Endothelial cell of umbilical vein (primary cell): Measurements from ENCODE around the gene SVOP. TPM values are rescaled to one million over a fixed set of nuclear protein-coding genes. Genes with fewer than 3 reads are reported as not detected.

Source experiments
- BruUV-seq: library from RNA; stranded (reverse); fragments of 400-500 nt; replicated peaks from 2 replicates; lab custom pipeline; 2021; lab: Mats Ljungman, UMichigan
- CTCF ChIA-PET: fragments of 300-600, 350-600 bp; sonication (Branson Sonifier 250); formaldehyde crosslinking; loops from one replicate; lab custom pipeline; 2021; ENCODE audit warnings: antibody characterized with exemption, inconsistent platforms; lab: Charles Lee
- POLR2A ChIA-PET: fragments of 300-600, 350-600 bp; sonication (Branson Sonifier 250); formaldehyde crosslinking; loops from one replicate; lab custom pipeline; 2021; ENCODE audit warnings: antibody characterized with exemption, inconsistent platforms; lab: Charles Lee
- DNase-seq: peaks from one replicate; pipeline ENCODE4 v3.0.0-alpha.2; 2011; ENCODE audit warnings: low read depth, low spot score
- FAIRE-seq: peaks from 2 replicates; lab custom pipeline; 2011; peaks lifted over from hg19 to GRCh38; lab: Jason Lieb, UNC
- H2AFZ ChIP-seq: 2 replicates; pipeline ENCODE4 v1.6.0; 2012; ENCODE audit warnings: low read depth, low read length, control low read depth, inconsistent platforms
- H3K27ac ChIP-seq: 2 replicates; pipeline ENCODE4 v1.5.1; 2011; ENCODE audit warnings: low read depth, mild to moderate bottlenecking, control low read depth, low read length, moderate library complexity; ENCODE audit not compliant: insufficient read depth
- H3K27me3 ChIP-seq, 2 experiments: 2 replicates each; pipeline versions ENCODE4 v1.6.0 to v1.6.1; 2011; ENCODE audit warnings: low read length in 2 of 2, mixed read lengths in 1 of 2; ENCODE audit not compliant: control insufficient read depth in 2 of 2, insufficient read depth in 2 of 2
- H3K36me3 ChIP-seq, 2 experiments: 2 replicates in 1 of 2; 3 replicates in 1 of 2; pipeline ENCODE4 v1.5.1; 2011; ENCODE audit warnings: low read length in 2 of 2, mild to moderate bottlenecking in 1 of 2, moderate library complexity in 1 of 2; ENCODE audit not compliant: control insufficient read depth in 2 of 2, insufficient read depth in 2 of 2; ENCODE audit errors: extremely low read depth in 1 of 2
- H3K4me1 ChIP-seq: 3 replicates; pipeline ENCODE4 v1.5.1; 2011; ENCODE audit warnings: mild to moderate bottlenecking, low read length; ENCODE audit not compliant: control insufficient read depth, insufficient read depth; ENCODE audit errors: extremely low read depth
- H3K4me2 ChIP-seq: 2 replicates; pipeline ENCODE4 v1.6.1; 2011; ENCODE audit warnings: low read length, control low read depth, mixed read lengths; ENCODE audit not compliant: insufficient read depth
- H3K4me3 ChIP-seq, 3 experiments: fragments of 200-600 bp in 1 of 3; sonication (generic), shearing (Covaris generic) in 1 of 3; replicated peaks in 1 of 3; 2 replicates each; pipeline ENCODE4 v1.5.1; 2011 to 2016; ENCODE audit warnings: control low read depth in 3 of 3, low read length in 3 of 3, mild to moderate bottlenecking in 2 of 3, inconsistent platforms in 1 of 3, low read depth in 1 of 3, moderate library complexity in 1 of 3; ENCODE audit not compliant: insufficient read depth in 1 of 3
- H3K79me2 ChIP-seq: 2 replicates; pipeline ENCODE4 v1.6.0; 2012; ENCODE audit warnings: low read length, inconsistent platforms; ENCODE audit not compliant: control insufficient read depth, insufficient read depth
- H3K9ac ChIP-seq: replicated peaks from 2 replicates; pipeline ENCODE3; 2011; ENCODE audit warnings: low read length, control low read depth; ENCODE audit not compliant: insufficient read depth; ENCODE audit errors: extremely low read depth
- H3K9me1 ChIP-seq: replicated peaks from 3 replicates; pipeline ENCODE4 v1.6.0; 2011; ENCODE audit warnings: mild to moderate bottlenecking, low read length; ENCODE audit not compliant: control insufficient read depth, insufficient read depth; ENCODE audit errors: extremely low read depth
- H3K9me3 ChIP-seq: replicated peaks from 2 replicates; pipeline ENCODE4 v1.5.1; 2012; ENCODE audit warnings: low read length, inconsistent platforms; ENCODE audit not compliant: control insufficient read depth, insufficient read depth
- H4K20me1 ChIP-seq: replicated peaks from 2 replicates; pipeline ENCODE3; 2011; ENCODE audit warnings: mild to moderate bottlenecking, low read length; ENCODE audit not compliant: control insufficient read depth, insufficient read depth; ENCODE audit errors: extremely low read depth
- CTCF ChIP-seq, 2 donors: IDR thresholded peaks; 1 replicate in 1 of 2; 2 replicates in 1 of 2; pipeline ENCODE4 v1.5.1; 2011; ENCODE audit warnings: low read length in 2 of 2, mild to moderate bottlenecking in 2 of 2, moderate library complexity in 2 of 2, control low read depth in 1 of 2, inconsistent platforms in 1 of 2, low read depth in 1 of 2; ENCODE audit not compliant: insufficient read depth in 1 of 2; ENCODE audit errors: extremely low read depth in 1 of 2
- EZH2 ChIP-seq: IDR thresholded peaks from 2 replicates; pipeline ENCODE4 v1.6.1; 2012; ENCODE audit warnings: borderline replicate concordance, low read depth, mild to moderate bottlenecking, moderate library complexity, low read length, inconsistent platforms; ENCODE audit not compliant: severe bottlenecking
- FOS ChIP-seq: IDR thresholded peaks from 2 replicates; pipeline ENCODE4 v1.6.1; 2011; ENCODE audit warnings: mild to moderate bottlenecking, low read length, moderate library complexity, borderline replicate concordance; ENCODE audit not compliant: insufficient read depth
- GATA2 ChIP-seq: IDR thresholded peaks from 2 replicates; pipeline ENCODE4 v1.7.0; 2011; ENCODE audit warnings: low read depth, mild to moderate bottlenecking, moderate library complexity, mixed read lengths, low read length; ENCODE audit not compliant: insufficient read length, insufficient read depth
- JUN ChIP-seq: IDR thresholded peaks from 2 replicates; pipeline ENCODE4 v1.6.1; 2011; ENCODE audit warnings: borderline replicate concordance, low read depth; ENCODE audit not compliant: insufficient read length, insufficient read depth
- MAX ChIP-seq: IDR thresholded peaks from 2 replicates; pipeline ENCODE4 v1.6.1; 2011; ENCODE audit not compliant: insufficient read depth, insufficient read length
- MYC ChIP-seq: IDR thresholded peaks from one replicate; pipeline ENCODE4 v1.6.1; 2011; ENCODE audit warnings: mild to moderate bottlenecking, low read depth, low read length
- POLR2A ChIP-seq: IDR thresholded peaks from 2 replicates; pipeline ENCODE4 v1.6.1; 2012; ENCODE audit warnings: low read depth, mild to moderate bottlenecking, control low read depth, low read length
- POLR2AphosphoS5 ChIP-seq: IDR thresholded peaks from 2 replicates; pipeline ENCODE4 v1.6.1; 2012; ENCODE audit warnings: low read depth, mild to moderate bottlenecking, control low read depth, low read length, moderate library complexity; ENCODE audit not compliant: insufficient read depth
- dilution Hi-C: fragments of 300-500 bp; cut with MboI; formaldehyde crosslinking; loops from one replicate; pipeline ENCODE4 v1.15.0; 2019; ENCODE audit warnings: low sequenced_read_pairs; ENCODE audit not compliant: extremely low pct_ligation_motif_present
- intact Hi-C: fragments of 100-400 bp; cut with micrococcal nuclease; formaldehyde crosslinking; loops from one replicate; pipeline ENCODE4 v1.10.0; 2022
- polyA plus RNA-seq, 4 experiments: library from polyadenylated mRNA; depleted of rRNA in 3 of 4; stranded (reverse) in 3 of 4; unstranded in 1 of 4; fragments of >200 nt; gene quantifications; 2 replicates each; pipeline versions ENCODE4 v1.2.1 to v1.2.3, GENCODE V29; 2011 to 2012; ENCODE audit warnings: missing spikeins in 1 of 4
- total RNA-seq: library from RNA; stranded (reverse); gene quantifications from 2 replicates; pipeline ENCODE4 v1.2.3, GENCODE V29; 2021

The SVOP gene
- total and polyA plus RNA-seq, 2 donors (not counting 3 experiments of a cell fraction or from before 2014, with no cell fraction given) = not detected

- H3K27ac ChIP-seq = no peak overlapping the region
- BruUV-seq = no TSS peak
- peak; percentile 19 for TF ChIP-seq FOS
- TF ChIP-seq JUN = no peak
- TF ChIP-seq POLR2A = no peak
- no peak overlapping the region for H3K4me3 ChIP-seq
- no peaks in the 10 kb centered on the region for H4K20me1 ChIP-seq
- H3K36me3 ChIP-seq = no peaks in the 10 kb centered on the region
- FAIRE-seq = peak; percentile 31
- POLR2A ChIA-PET = no interaction called here
- H3K27me3 ChIP-seq = peaks cover 0 to 2% of the 10 kb centered on the region in 2 experiments
- CTCF ChIA-PET = interaction anchor here (1.0 kb wide), 1 partner anchor 14 kb away, joined by 3 read pairs; no protein-coding TSS in a partner anchor
- H3K9me3 ChIP-seq = no peaks in the 10 kb centered on the region
- DNase-seq = no peak
- no peak overlapping the region for H2AFZ ChIP-seq
- intact Hi-C loops (no loop called here), dilution Hi-C loops (no loop called here)
- H3K9ac ChIP-seq = no peak overlapping the region
- no peaks in the 10 kb centered on the region for H3K9me1 ChIP-seq
- no peaks in the 10 kb centered on the region for H3K79me2 ChIP-seq
- no peak overlapping the region for H3K4me2 ChIP-seq
- no peaks in the 10 kb centered on the region for H3K4me1 ChIP-seq
Observed at GRCh38 chr12:108935159-108935763, 85.6 kb downstream of the SVOP start.

GRCh38 chr12:108933949-108934348, 86.9 kb downstream of the SVOP start:
- dilution Hi-C loops (no loop called here), intact Hi-C loops (no loop called here)
- H4K20me1 ChIP-seq = no peaks in the 10 kb centered on the region
- ChIA-PET CTCF (no interaction called here), POLR2A (no interaction called here)
- no peaks in the 10 kb centered on the region for H3K4me1 ChIP-seq
- BruUV-seq = no TSS peak
- no peak overlapping the region for H3K4me2 ChIP-seq
- FAIRE-seq (no peak), DNase-seq (no peak)
- TF ChIP-seq POLR2AphosphoS5 (no peak), GATA2 (no peak), POLR2A (no peak), CTCF (IDR thresholded peaks at IDR 0.05; ENCODE audit: extremely low read depth in 1 of 2, insufficient read depth in 1 of 2, low read depth in 1 of 2, low read length in 2 of 2) (no peak), MYC (no peak), EZH2 (no peak), MAX (no peak), JUN (no peak), FOS (no peak)
- no peak overlapping the region for H3K27ac ChIP-seq
- H3K27me3 ChIP-seq = peaks cover 0 to 2% of the 10 kb centered on the region in 2 experiments
- H3K9ac ChIP-seq = no peak overlapping the region
- H2AFZ ChIP-seq = no peak overlapping the region
- no peak overlapping the region for H3K4me3 ChIP-seq
- no peaks in the 10 kb centered on the region for H3K9me1 ChIP-seq
- H3K79me2 ChIP-seq = no peaks in the 10 kb centered on the region
- H3K36me3 ChIP-seq = no peaks in the 10 kb centered on the region
- H3K9me3 ChIP-seq = no peaks in the 10 kb centered on the region
